Fibroblast of lung (primary cell): ENCODE data around the gene DNMBP.

Experiments used
- CTCF ChIP-seq, 2 donors: IDR thresholded peaks in 1 of 2; conservative IDR thresholded peaks in 1 of 2; 1 replicate in 1 of 2; 2 replicates in 1 of 2; pipeline ENCODE4 v1.5.1; 2011 to 2012; ENCODE audit warnings: low read length in 2 of 2, control low read depth in 1 of 2, inconsistent platforms in 1 of 2, low read depth in 1 of 2, mild to moderate bottlenecking in 1 of 2
- EZH2 ChIP-seq: IDR thresholded peaks from 2 replicates; pipeline ENCODE4 v1.5.1; 2012; ENCODE audit warnings: low read length, control low read depth, mild to moderate bottlenecking; ENCODE audit errors: missing control alignments

- no peak for TF ChIP-seq CTCF (conservative IDR thresholded peaks at IDR 0.05 in 1 of 2, IDR thresholded peaks at IDR 0.05 in 1 of 2; ENCODE audit: low read depth in 1 of 2, low read length in 2 of 2)
- TF ChIP-seq EZH2, result no peak
Observed at GRCh38 chr10:99912041-99912440, 97.7 kb downstream of the DNMBP start.
